IMR-90 (cell line): ENCODE measurements around the gene CAMTA1.

ENCODE experiments used
- CEBPB ChIP-seq: IDR thresholded peaks from 2 replicates; pipeline ENCODE4 v1.6.1; 2012; ENCODE audit warnings: low read depth, low read length, improper control_type of control experiment
- CTCF ChIP-seq: conservative IDR thresholded peaks from 2 replicates; pipeline ENCODE4 v1.5.1; 2012; ENCODE audit warnings: mild to moderate bottlenecking, low read depth, low read length, improper control_type of control experiment
- FOS ChIP-seq: fragments of 150-350 bp; IDR thresholded peaks from 2 replicates; pipeline ENCODE4 v1.6.1; 2016; ENCODE audit warnings: low read depth, low read length
- MAFK ChIP-seq: IDR thresholded peaks from 2 replicates; pipeline ENCODE4 v1.6.1; 2012; ENCODE audit warnings: low read depth, low read length, improper control_type of control experiment
- MXI1 ChIP-seq: IDR thresholded peaks from 2 replicates; pipeline ENCODE4 v1.6.1; 2012; ENCODE audit warnings: low read depth, mild to moderate bottlenecking, low read length, moderate library complexity, borderline replicate concordance
- NFE2L2 ChIP-seq: fragments of 150-350 bp; IDR thresholded peaks from 2 replicates; pipeline ENCODE4 v1.6.1; 2016; ENCODE audit warnings: low read depth, mild to moderate bottlenecking, low read length
- POLR2A ChIP-seq: IDR thresholded peaks from 2 replicates; pipeline ENCODE4 v1.6.1; 2012; ENCODE audit warnings: mild to moderate bottlenecking, low read depth, low read length
- RCOR1 ChIP-seq: IDR thresholded peaks from 2 replicates; pipeline ENCODE4 v1.6.1; 2012; ENCODE audit warnings: mild to moderate bottlenecking, low read length, improper control_type of control experiment; ENCODE audit not compliant: insufficient replicate concordance
- RFX5 ChIP-seq: IDR thresholded peaks from 2 replicates; pipeline ENCODE4 v1.8.0; 2012; ENCODE audit warnings: low read depth, mild to moderate bottlenecking, low read length, moderate library complexity
- SMC3 ChIP-seq: fragments of 150-350 bp; IDR thresholded peaks from 2 replicates; pipeline ENCODE4 v1.6.1; 2016; ENCODE audit warnings: low read depth, mild to moderate bottlenecking, antibody characterized with exemption, low read length, moderate library complexity
- USF2 ChIP-seq: fragments of 150-350 bp; IDR thresholded peaks from 2 replicates; pipeline ENCODE4 v1.6.1; 2017; ENCODE audit warnings: mild to moderate bottlenecking, antibody characterized with exemption, low read length, low read depth

DNA sequence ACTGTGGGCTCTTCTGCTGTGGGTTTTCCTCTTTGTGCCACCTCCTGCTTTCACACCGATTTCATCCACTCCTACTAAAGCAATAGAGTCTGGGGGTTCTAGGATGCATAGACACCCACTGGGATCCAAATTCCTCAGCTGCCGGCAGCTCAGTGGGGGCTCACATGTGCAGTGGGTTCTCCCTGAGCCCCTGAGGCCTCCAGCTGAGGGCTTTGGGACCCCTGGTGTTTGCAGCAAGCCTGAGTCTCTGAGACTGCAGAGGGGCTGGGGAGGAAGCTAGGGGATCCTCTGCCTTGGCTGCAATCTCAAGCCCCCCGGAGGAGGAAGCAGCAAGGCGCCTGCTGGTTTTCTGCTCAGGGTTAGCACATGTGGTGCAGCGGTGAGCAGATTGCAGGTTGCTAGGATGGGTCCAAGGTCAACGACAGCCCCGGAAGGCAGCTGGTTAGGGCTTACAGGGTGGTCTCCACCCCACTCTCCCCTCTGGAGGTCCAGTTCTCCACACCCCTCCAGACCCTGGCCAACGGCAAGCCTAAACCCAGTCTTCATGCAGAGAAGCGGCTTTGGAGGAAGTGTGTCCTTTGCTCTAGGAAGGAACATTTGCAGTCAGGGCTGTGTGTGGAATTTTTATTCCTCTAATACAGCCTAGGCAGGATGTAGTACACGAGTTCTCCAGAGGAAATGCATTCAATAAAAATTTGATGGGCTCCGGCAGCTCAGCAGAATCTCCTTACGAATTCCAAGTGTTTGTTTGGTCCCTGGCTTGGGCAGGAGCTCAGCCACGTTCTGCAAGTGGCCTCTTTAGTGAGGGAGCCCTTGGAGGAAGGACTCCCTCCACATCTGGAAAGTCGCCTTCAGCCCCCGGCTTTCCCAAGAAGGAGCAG, 716.7 kb downstream of the CAMTA1 start:
- TF ChIP-seq MAFK = no peak
- TF ChIP-seq RFX5 = no peak
- TF ChIP-seq CTCF = no peak
- TF ChIP-seq CEBPB = no peak
- no peak for TF ChIP-seq SMC3
- TF ChIP-seq POLR2A = no peak
- no peak for TF ChIP-seq FOS
- no peak for TF ChIP-seq MXI1
- TF ChIP-seq USF2 = no peak
- TF ChIP-seq RCOR1 = no peak
- TF ChIP-seq NFE2L2 = no peak
